HuH-7.5 (cell line): ENCODE measurements around the gene PTPRN2.

Source experiments
- DNase-seq: peaks from one replicate; pipeline ENCODE4 v3.0.0; 2011; ENCODE audit warnings: low spot score

PTPRN2 gene

DNA sequence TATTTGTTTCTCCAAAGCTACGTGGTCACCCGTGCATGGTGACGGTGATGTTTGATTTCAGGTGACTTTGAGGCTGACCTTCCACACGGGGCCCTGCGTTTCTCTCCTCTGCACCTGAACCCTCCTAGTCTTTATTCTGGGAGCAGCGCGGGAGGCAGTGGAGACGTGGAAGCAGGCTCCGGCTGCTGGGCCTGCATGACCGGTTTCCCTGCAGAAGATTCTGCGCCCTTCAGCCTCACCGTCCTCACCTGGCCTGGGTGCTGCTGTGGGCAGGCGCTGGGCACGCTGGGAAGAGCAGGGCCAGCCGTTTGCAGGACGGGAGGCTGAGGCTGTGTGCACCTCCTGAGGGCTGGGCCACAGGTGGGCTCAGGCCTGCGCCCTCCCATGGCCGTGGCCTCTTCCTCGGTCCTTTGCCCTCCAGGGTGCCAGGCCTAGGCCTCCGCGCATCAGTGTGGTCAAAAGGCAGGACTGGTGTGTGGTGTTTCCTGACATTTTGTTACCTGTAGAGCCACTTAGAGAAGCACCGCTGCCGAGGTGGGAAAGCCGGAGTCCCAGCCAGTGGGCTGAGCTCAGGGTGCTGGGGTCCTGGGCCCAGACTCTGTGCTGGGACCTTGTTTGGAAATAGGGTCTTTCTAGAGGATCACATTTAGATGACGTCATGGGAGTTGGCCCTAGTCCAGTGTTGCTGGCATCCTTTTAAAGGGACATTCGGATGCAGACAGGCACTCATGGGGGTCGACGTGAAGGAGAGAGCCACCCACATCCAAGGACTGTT, 772.5 kb downstream of the PTPRN2 start:
- no peak for DNase-seq

GRCh38 chr7:157813741-157814661, 773.6 kb downstream of the PTPRN2 start:
- no peak for DNase-seq

GRCh38 chr7:157813053-157813452, 774.6 kb downstream of the PTPRN2 start:
- DNase-seq: no peak

GRCh38 chr7:157811946-157812345, 775.7 kb downstream of the PTPRN2 start:
- no peak for DNase-seq

- no peak for DNase-seq
Observed at GRCh38 chr7:157809863-157810851, 777.5 kb downstream of the PTPRN2 start.

- DNase-seq: no peak
Observed at GRCh38 chr7:157809154-157809862, 778.3 kb downstream of the PTPRN2 start.

DNA sequence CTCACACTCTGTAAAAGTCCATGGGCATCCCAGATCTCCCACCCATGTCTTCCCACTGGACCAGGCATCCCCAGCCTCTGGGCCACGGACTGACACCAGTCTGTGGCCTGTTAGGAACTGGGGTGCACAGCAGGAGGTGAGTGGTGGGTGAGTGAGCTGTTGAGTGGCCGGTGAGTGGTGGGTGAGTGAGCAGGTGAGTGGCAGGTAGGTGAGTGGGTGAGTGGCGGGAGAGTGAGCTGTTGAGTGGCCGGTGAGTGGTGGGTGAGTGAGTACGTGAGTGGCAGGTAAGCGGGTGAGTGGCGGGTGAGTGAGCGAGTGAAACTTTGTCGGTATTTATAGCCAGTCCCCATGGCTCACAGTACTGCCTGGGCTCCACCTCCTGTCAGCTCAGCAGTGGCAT, 779.6 kb downstream of the PTPRN2 start:
- DNase-seq: no peak

GRCh38 chr7:157807510-157807909, 780.1 kb downstream of the PTPRN2 start:
- DNase-seq: no peak

- DNase-seq: no peak
Observed at GRCh38 chr7:157806711-157807110, 780.9 kb downstream of the PTPRN2 start.

DNA sequence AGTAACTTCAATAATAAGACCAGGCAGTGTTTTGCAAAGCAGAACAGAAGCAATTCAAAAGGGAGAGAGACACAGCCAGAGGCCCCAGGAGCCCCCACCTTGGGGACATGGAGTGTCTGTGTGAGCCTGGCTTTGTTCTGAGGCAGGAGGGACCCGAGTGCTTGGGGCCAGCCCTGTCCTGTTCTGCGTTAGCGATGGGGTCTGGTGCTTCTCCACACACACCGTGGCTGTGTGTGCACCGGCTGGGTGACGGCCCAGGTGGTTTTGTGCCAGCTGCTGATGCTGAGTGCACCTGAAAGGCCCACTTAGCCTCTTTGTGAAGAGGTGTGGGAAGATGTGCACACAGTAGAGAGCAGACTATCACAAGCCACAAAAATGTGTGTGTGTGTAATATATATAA, 781.9 kb downstream of the PTPRN2 start:
- DNase-seq: no peak

GRCh38 chr7:157803906-157804305, 783.7 kb downstream of the PTPRN2 start:
- DNase-seq: no peak

DNA sequence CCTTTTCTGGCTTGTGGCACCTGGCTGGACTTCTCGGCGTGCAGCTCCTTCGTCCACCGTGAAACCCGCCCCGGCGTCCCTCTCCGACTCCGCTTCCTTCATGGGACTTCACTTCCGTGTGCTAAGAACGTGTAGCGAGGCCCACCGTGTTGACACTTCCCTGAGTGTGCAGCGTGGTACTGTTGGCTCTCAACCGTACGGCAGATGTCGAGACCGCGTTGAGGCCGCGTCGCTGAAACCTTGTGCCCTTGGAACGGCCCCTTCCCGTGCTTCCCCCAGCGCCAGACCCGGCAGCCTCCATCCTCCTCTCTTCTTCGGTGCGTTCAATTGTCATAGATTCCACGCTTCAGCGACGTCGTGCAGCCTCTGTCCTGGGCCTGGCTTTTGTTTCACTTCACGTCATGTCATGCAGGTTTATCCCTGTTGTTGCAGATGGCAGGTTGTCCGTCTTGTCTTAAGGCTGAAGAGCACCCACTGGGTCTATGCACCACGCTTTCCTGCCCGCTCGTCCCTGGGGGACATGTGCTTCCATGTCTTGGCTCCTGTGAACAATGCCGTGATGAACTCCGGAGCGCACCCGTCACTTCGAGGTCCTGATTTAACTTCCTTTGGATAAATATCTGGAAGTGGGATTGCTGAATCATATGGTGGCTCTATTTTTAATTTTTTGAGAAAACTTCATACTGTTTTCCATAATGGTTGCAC, 785.5 kb downstream of the PTPRN2 start:
- DNase-seq: no peak

GRCh38 chr7:157801113-157801512, 786.5 kb downstream of the PTPRN2 start:
- DNase-seq: no peak

DNA sequence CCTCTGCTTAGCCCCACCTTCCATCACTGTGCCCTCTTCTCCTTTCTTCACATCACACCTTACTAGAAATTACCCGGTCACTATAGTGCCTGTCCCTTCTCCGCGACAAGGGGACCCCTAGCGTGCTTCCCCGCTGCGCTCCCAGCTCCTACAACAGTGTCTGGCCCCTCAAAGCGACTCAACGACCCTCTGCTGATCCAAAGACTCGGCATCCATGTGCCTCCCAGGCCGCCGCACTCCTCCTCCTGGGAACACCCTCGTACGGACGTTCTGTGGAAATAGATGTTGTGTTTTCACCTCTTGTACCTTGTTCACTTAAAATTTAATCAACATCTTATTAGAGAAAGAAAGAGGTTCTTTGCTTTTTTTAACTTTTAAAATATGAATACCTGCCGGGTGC, 787.3 kb downstream of the PTPRN2 start:
- DNase-seq: no peak

GRCh38 chr7:157799076-157799685, 788.4 kb downstream of the PTPRN2 start:
- DNase-seq: no peak

DNA sequence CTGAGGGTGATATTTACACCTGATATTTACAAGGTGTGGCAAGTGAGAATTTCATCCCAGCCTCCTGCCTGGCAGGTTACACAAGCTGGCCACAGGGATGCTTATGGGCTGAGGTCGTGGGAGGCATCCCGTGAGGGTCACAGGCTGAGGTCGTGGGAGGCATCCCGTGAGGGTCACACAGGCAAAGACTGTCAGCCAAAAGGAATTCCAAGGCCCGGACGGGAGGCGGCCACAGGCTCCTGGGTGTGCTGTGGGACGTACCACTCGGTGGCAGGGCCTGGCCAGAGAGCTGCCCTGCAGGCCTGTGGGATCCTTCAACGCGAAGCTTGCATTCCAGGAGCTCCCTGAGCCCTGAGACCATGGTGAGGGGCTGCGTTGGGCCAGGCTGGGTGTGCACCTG, 790.3 kb downstream of the PTPRN2 start:
- DNase-seq: no peak

DNA sequence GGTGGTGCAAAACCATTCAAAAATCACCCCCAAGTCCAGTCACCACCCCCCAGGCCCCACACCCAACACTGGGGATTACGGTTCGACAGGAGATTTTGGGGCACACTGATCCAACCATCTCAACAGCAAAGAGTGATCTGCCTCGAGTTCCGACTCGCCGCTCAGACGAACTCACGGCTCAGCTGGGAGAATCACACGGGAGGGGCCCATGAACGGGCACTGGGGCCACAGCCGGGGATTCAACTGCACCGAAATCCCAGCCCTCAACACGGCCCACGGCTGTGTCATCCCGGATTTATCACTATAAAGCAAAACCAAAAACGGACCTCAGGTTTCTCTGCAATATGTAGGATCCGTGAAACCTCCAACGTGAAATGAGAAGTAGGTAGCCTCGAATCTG, 790.8 kb downstream of the PTPRN2 start:
- no peak for DNase-seq

- DNase-seq: no peak
Observed at GRCh38 chr7:157795643-157796042, 792.0 kb downstream of the PTPRN2 start.

GRCh38 chr7:157795199-157795598, 792.4 kb downstream of the PTPRN2 start:
- no peak for DNase-seq

- DNase-seq: no peak
Observed at GRCh38 chr7:157794746-157795065, 792.9 kb downstream of the PTPRN2 start.
